Measurements from ENCODE around the gene NCSTN. TPM values are rescaled to one million over a fixed set of nuclear protein-coding genes. Genes with fewer than 3 reads are reported as not detected.
A peak's percentile ranks its signal among the peaks of the same experiment; 100 is the strongest.

Gene NCSTN
- total RNA-seq, 3 donors from 2014 or later: 70.4 to 104 (median 95.8) TPM

DNA sequence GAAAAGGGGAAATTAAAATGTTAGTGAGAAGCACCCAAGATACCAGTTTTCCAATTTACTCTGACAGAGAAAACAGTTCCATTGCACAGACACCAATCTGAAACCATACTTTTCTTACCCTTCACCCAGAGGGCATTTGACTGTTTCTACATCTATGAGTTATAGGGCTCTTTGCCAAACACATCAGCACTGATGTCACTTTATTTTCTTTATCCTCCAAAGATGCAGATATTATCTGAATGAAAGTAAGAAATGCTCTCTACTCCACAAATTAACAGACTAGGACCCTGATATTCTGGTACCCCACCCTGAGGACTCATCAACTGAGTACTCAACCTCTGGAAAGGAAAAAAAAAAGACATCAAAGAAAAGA is 34.0 kb upstream of the NCSTN start:
- TF ChIP-seq, protein P1, sequence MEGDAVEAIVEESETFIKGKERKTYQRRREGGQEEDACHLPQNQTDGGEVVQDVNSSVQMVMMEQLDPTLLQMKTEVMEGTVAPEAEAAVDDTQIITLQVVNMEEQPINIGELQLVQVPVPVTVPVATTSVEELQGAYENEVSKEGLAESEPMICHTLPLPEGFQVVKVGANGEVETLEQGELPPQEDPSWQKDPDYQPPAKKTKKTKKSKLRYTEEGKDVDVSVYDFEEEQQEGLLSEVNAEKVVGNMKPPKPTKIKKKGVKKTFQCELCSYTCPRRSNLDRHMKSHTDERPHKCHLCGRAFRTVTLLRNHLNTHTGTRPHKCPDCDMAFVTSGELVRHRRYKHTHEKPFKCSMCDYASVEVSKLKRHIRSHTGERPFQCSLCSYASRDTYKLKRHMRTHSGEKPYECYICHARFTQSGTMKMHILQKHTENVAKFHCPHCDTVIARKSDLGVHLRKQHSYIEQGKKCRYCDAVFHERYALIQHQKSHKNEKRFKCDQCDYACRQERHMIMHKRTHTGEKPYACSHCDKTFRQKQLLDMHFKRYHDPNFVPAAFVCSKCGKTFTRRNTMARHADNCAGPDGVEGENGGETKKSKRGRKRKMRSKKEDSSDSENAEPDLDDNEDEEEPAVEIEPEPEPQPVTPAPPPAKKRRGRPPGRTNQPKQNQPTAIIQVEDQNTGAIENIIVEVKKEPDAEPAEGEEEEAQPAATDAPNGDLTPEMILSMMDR (IDR thresholded peaks at IDR 0.05): no peak
- intact Hi-C loops (cut with DNase I, micrococcal nuclease): no loop called here
- peaks cover 34% of the 10 kb centered on the region for H3K36me3 ChIP-seq (ENCODE audit: low read depth)

GRCh38 chr1:160309571-160309970 is 33.6 kb upstream of the NCSTN start:
- H3K9me3 ChIP-seq: no peaks in the 10 kb centered on the region
- DNase-seq (no peak), ATAC-seq (no peak)
- H3K36me3 ChIP-seq (ENCODE audit: low read depth): peaks cover 34% of the 10 kb centered on the region
- TF ChIP-seq, protein P1 (IDR thresholded peaks at IDR 0.05): no peak
- no peaks in the 10 kb centered on the region for H3K4me1 ChIP-seq (ENCODE audit: low read depth)
- intact Hi-C loops (cut with DNase I, micrococcal nuclease): no loop called here
- H3K4me3 ChIP-seq: no peak overlapping the region

More for the DNA sequence above, 34.0 kb upstream of the NCSTN start:
- DNase-seq (no peak), ATAC-seq (no peak)
- Histone ChIP-seq H3K4me1 (ENCODE audit: low read depth) (no peaks in the 10 kb centered on the region), H3K4me3 (no peak overlapping the region), H3K9me3 (no peaks in the 10 kb centered on the region)

DNA sequence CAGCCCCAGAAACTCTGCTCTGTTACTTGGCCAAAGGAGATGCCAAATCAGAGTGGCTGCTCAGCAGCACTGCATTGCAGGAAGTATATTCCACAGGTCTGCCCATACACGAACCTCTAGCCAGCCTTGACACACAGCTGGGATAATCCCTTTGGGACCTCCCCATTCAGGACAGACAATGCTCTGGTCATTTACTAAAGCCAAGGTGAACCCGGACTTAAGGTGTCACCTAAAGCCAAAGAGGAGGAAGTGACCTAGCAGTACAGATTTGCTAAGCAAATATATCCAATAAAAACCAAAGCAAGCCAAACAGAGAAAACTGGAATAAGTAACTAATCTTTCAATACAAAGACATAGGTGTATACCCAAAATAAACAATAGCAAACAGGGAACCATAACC is 27.8 kb upstream of the NCSTN start:
- DNase-seq: no peak

GRCh38 chr1:160322831-160323230 is 20.4 kb upstream of the NCSTN start:
- H3K36me3 ChIP-seq (ENCODE audit: low read depth): peaks cover 5% of the 10 kb centered on the region
- no peak overlapping the region for H3K4me3 ChIP-seq
- ATAC-seq (no peak), DNase-seq (no peak)
- intact Hi-C loops (cut with DNase I, micrococcal nuclease): no loop called here
- no peaks in the 10 kb centered on the region for H3K4me1 ChIP-seq (ENCODE audit: low read depth)
- no peaks in the 10 kb centered on the region for H3K9me3 ChIP-seq
- TF ChIP-seq, protein P1 (IDR thresholded peaks at IDR 0.05): no peak

More for the DNA sequence above, 27.8 kb upstream of the NCSTN start:
- intact Hi-C loops (cut with DNase I, micrococcal nuclease): no loop called here
- Histone ChIP-seq H3K9me3 (no peaks in the 10 kb centered on the region), H3K4me3 (no peak overlapping the region), H3K4me1 (ENCODE audit: low read depth) (no peaks in the 10 kb centered on the region), H3K36me3 (ENCODE audit: low read depth) (peaks cover 21% of the 10 kb centered on the region)
- peak; percentile 38 for ATAC-seq
- TF ChIP-seq, protein P1 (IDR thresholded peaks at IDR 0.05): no peak

DNA sequence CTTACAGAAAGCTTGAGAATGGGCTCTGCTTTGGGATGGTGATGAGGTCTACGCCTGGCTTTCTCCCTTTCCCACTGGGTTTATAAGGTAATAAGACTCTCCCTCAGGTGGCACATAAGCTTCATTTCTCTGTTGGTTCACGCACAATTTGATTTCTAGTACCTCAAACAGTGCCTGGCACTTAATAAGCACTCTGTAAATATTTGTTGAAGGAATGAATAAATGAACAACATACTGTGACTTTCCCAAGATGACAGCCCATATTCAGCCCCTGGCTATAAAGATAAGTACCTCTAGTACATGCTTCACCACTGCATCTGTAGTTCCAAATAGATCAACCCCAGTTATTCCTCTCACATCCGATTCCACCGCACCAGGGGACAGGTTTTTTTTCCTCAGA is 17.9 kb upstream of the NCSTN start:
- TF ChIP-seq, protein P1 (IDR thresholded peaks at IDR 0.05): no peak
- Histone ChIP-seq H3K36me3 (ENCODE audit: low read depth) (peaks cover 11% of the 10 kb centered on the region), H3K4me1 (ENCODE audit: low read depth) (no peaks in the 10 kb centered on the region), H3K9me3 (no peaks in the 10 kb centered on the region), H3K4me3 (no peak overlapping the region)
- ATAC-seq (no peak), DNase-seq (no peak)
- intact Hi-C loops (cut with DNase I, micrococcal nuclease): no loop called here

DNA sequence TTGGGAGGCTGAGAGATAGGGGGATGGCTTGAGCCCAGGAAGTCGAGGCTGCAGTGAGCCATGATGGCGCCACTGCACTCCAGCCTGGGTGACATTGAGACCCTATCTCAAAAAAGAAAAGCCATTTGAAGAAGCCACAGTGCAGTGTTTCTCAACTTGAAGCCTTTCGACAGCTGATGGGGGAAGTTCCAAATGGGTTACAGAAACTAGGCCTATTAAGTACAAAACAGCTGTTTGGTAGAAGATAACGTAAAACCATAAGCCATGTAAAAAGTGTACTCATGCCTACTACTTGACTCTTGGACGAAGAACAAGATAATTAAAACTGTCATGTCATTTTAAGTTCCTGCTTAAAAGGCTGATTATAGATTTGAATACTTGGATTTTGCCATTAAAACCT is 16.8 kb upstream of the NCSTN start:
- Histone ChIP-seq H3K4me1 (ENCODE audit: low read depth) (no peaks in the 10 kb centered on the region), H3K4me3 (no peak overlapping the region), H3K9me3 (no peaks in the 10 kb centered on the region), H3K36me3 (ENCODE audit: low read depth) (peaks cover 19% of the 10 kb centered on the region)
- DNase-seq: no peak
- ATAC-seq: no peak
- TF ChIP-seq, protein P1 (IDR thresholded peaks at IDR 0.05): no peak
- intact Hi-C loops (cut with DNase I, micrococcal nuclease): no loop called here
